Sigmoid colon (tissue), 4 donors: ENCODE data around the gene FBLIM1.

Experiments used
- EP300 ChIP-seq, 4 donors: sonication (generic); formaldehyde crosslinking; IDR thresholded peaks; one replicate each; pipeline ENCODE4 v1.6.1; 2017; ENCODE audit warnings: antibody characterized with exemption in 4 of 4
- POLR2A ChIP-seq, 2 donors: fragments of 450-650 bp; IDR thresholded peaks; one replicate each; pipeline ENCODE4 v1.6.1; 2016; ENCODE audit warnings: antibody characterized with exemption in 2 of 2, mild to moderate bottlenecking in 2 of 2, moderate library complexity in 2 of 2
- POLR2AphosphoS5 ChIP-seq, 4 donors: sonication (generic); formaldehyde crosslinking; IDR thresholded peaks; one replicate each; pipeline ENCODE4 v1.6.1; 2017; ENCODE audit warnings: antibody characterized with exemption in 4 of 4
- TF ChIP-seq, protein P1 (sequence below), 4 experiments: fragments of 450-650 bp in 3 of 4; fragments of 200-600 bp in 1 of 4; IDR thresholded peaks; one replicate each; pipeline ENCODE4 v1.5.1; 2016 to 2019; ENCODE audit warnings: antibody characterized with exemption in 4 of 4, mild to moderate bottlenecking in 3 of 4, moderate library complexity in 2 of 4

DNA sequence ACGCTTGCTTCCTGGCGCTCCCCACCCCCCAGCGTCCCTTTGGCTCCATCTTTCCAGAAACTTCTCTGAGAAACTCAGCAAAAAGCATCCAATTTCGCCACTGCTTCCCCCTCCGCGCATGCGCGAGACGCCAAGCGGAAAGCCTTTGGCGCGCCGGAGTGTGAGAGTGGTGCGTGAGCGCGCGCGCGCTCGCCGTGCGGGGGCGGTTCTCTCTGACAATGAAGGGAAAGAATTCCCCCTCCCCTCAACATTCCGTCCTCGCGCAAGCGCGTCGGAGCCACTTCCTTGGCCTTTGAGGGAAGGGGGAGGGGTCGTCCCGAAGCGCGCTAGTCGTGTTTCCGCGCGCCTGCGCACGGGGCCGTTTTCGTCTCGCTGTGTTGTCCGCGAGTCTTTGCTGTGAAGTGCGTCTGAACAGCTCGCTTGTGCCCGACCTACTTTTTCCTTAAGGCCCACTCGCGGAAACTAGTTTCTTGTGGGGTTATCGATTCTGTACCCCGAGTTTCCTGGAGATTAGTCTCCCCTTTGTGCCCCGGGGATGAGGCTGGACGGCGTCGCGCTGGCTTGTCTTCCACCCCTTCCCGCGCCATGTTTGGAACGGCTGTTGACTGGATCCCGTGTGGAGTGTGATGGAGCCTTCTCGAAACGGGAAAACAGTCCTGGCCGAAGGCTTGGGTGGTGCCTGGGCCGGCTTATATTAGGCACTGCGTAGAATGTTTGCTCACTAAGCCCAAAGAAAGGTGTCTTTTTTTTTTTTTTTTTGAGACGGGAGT, 77.3 kb downstream of the FBLIM1 start:
- TF ChIP-seq POLR2AphosphoS5 (IDR thresholded peaks at IDR 0.05) (peak; percentile 97 to 99 (median 98)), POLR2A (IDR thresholded peaks at IDR 0.05) (peak; percentile 92 to 93), EP300 (IDR thresholded peaks at IDR 0.05) (peak in 1 of 4 donors; percentile 94)
- TF ChIP-seq, protein P1, sequence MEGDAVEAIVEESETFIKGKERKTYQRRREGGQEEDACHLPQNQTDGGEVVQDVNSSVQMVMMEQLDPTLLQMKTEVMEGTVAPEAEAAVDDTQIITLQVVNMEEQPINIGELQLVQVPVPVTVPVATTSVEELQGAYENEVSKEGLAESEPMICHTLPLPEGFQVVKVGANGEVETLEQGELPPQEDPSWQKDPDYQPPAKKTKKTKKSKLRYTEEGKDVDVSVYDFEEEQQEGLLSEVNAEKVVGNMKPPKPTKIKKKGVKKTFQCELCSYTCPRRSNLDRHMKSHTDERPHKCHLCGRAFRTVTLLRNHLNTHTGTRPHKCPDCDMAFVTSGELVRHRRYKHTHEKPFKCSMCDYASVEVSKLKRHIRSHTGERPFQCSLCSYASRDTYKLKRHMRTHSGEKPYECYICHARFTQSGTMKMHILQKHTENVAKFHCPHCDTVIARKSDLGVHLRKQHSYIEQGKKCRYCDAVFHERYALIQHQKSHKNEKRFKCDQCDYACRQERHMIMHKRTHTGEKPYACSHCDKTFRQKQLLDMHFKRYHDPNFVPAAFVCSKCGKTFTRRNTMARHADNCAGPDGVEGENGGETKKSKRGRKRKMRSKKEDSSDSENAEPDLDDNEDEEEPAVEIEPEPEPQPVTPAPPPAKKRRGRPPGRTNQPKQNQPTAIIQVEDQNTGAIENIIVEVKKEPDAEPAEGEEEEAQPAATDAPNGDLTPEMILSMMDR (IDR thresholded peaks at IDR 0.05): no peak
